WTC11 (cell line): ENCODE measurements around the gene TACR2. TPM values are rescaled to one million over a fixed set of nuclear protein-coding genes. Genes with fewer than 3 reads are reported as not detected.
A peak's percentile ranks its signal among the peaks of the same experiment; 100 is the strongest.

ENCODE experiments used
- ATAC-seq: fragments of 200-7000 bp; cut with Tn5 transposase; 2 replicates; pipeline ENCODE4 v1.10.0; 2021; ENCODE audit warnings: mild to moderate bottlenecking, moderate library complexity
- CTCF ChIA-PET: fragments of 300-600 bp; sonication (Branson Sonifier 250); formaldehyde crosslinking; loops from one replicate; lab custom pipeline; 2021; ENCODE audit warnings: antibody characterized with exemption; lab: Charles Lee
- POLR2A ChIA-PET: fragments of 350-600 bp; sonication (Branson Sonifier 250); formaldehyde crosslinking; loops from one replicate; lab custom pipeline; 2021; ENCODE audit warnings: antibody characterized with exemption; lab: Charles Lee
- DNase-seq: peaks from one replicate; pipeline ENCODE4 v3.0.0; 2021; ENCODE audit warnings: low spot score
- H3K27ac Mint-ChIP-seq: 2 replicates; pipeline ENCODE4 v1.8.0; 2021; ENCODE audit warnings: mixed read lengths
- H3K27me3 Mint-ChIP-seq: 2 replicates; pipeline ENCODE4 v1.8.0; 2021; ENCODE audit warnings: low read depth, mild to moderate bottlenecking, moderate library complexity, mixed read lengths
- H3K36me3 Mint-ChIP-seq: 2 replicates; pipeline ENCODE4 v1.8.0; 2021; ENCODE audit warnings: mixed read lengths
- H3K4me1 Mint-ChIP-seq: 2 replicates; pipeline ENCODE4 v1.8.0; 2022; ENCODE audit warnings: mixed read lengths
- H3K4me3 Mint-ChIP-seq: 2 replicates; pipeline ENCODE4 v1.8.0; 2021; ENCODE audit warnings: mild to moderate bottlenecking, moderate library complexity, mixed read lengths
- H3K9me3 Mint-ChIP-seq: 2 replicates; pipeline ENCODE4 v1.8.0; 2021; ENCODE audit warnings: mixed read lengths
- CTCF ChIP-seq: fragments of 200-600 bp; IDR thresholded peaks from 2 replicates; pipeline ENCODE4 v1.8.0; 2022; ENCODE audit warnings: antibody characterized with exemption
- GABPB1 ChIP-seq: sonication (generic); formaldehyde crosslinking; IDR thresholded peaks from 2 replicates; pipeline ENCODE4 v1.8.1; 2023; ENCODE audit warnings: mild to moderate bottlenecking, missing genetic modification reagents
- IRF2 ChIP-seq: sonication (generic); formaldehyde crosslinking; IDR thresholded peaks from 2 replicates; pipeline ENCODE4 v1.8.0; 2022; ENCODE audit warnings: low read depth, missing genetic modification reagents, borderline replicate concordance
- KAT7 ChIP-seq: sonication (generic); formaldehyde crosslinking; IDR thresholded peaks from 2 replicates; pipeline ENCODE4 v1.8.1; 2023; ENCODE audit warnings: missing genetic modification reagents, mild to moderate bottlenecking, borderline replicate concordance
- NFATC4 ChIP-seq: fragments of 250-450 bp; sonication (Bioruptor Pico); IDR thresholded peaks from 2 replicates; pipeline ENCODE4 v1.9.0; 2021; ENCODE audit warnings: mild to moderate bottlenecking
- NFE2L1 ChIP-seq: sonication (generic); formaldehyde crosslinking; IDR thresholded peaks from 2 replicates; pipeline ENCODE4 v1.8.1; 2023; ENCODE audit warnings: missing genetic modification reagents
- NFYB ChIP-seq: sonication (generic); formaldehyde crosslinking; conservative IDR thresholded peaks from 2 replicates; pipeline ENCODE4 v1.8.0; 2022; ENCODE audit warnings: low read depth, missing genetic modification reagents
- OVOL2 ChIP-seq: fragments of 250-450 bp; sonication (Bioruptor Pico); IDR thresholded peaks from 2 replicates; pipeline ENCODE4 v1.9.0; 2021; ENCODE audit warnings: mild to moderate bottlenecking, borderline replicate concordance
- PRDM15 ChIP-seq: sonication (generic); formaldehyde crosslinking; IDR thresholded peaks from 2 replicates; pipeline ENCODE4 v1.8.0; 2022; ENCODE audit warnings: missing genetic modification reagents
- SP1 ChIP-seq: sonication (generic); formaldehyde crosslinking; conservative IDR thresholded peaks from 2 replicates; pipeline ENCODE4 v1.8.1; 2022; ENCODE audit warnings: missing genetic modification reagents
- STAT6 ChIP-seq: sonication (generic); formaldehyde crosslinking; conservative IDR thresholded peaks from 2 replicates; pipeline ENCODE4 v1.8.1; 2023; ENCODE audit warnings: mild to moderate bottlenecking, low read depth, missing genetic modification reagents, moderate library complexity
- TEAD1 ChIP-seq: sonication (generic); formaldehyde crosslinking; IDR thresholded peaks from 2 replicates; pipeline ENCODE4 v1.8.0; 2022; ENCODE audit warnings: mild to moderate bottlenecking, missing genetic modification reagents
- USF2 ChIP-seq: sonication (generic); formaldehyde crosslinking; IDR thresholded peaks from 2 replicates; pipeline ENCODE4 v1.8.1; 2023; ENCODE audit warnings: mild to moderate bottlenecking, missing genetic modification reagents, moderate library complexity
- ZNF671 ChIP-seq: fragments of 250-450 bp; sonication (Bioruptor Pico); IDR thresholded peaks from 2 replicates; pipeline ENCODE4 v1.8.0; 2021; ENCODE audit warnings: mild to moderate bottlenecking
- total RNA-seq: library from RNA; stranded (reverse); gene quantifications from 3 replicates; pipeline ENCODE4 v1.2.3, GENCODE V29; 2021

Gene TACR2
- total RNA-seq, 1 experiment from 2014 or later, result 0.20 TPM

GRCh38 chr10:69376662-69377061 lies 40.1 kb downstream of the TACR2 start:
- Mint-ChIP-seq H3K9me3 (no peaks in the 10 kb centered on the region), H3K27me3 (no peaks in the 10 kb centered on the region), H3K36me3 (peaks cover 59% of the 10 kb centered on the region), H3K4me3 (no peak overlapping the region), H3K27ac (peak overlapping the region; percentile 57; the same call in 1 of the 2 replicates), H3K4me1 (peaks cover 45% of the 10 kb centered on the region)
- ATAC-seq (no peak), DNase-seq (no peak)
- CTCF ChIA-PET, result interaction anchor here (1.5 to 2.0 kb wide), 5 partner anchors 12 to 63 kb away, joined by 6 to 15 read pairs (median 8); no protein-coding TSS in a partner anchor
- POLR2A ChIA-PET, result interaction anchor here (1.3 kb wide), 1 partner anchor 13 kb away, joined by 4 read pairs; no protein-coding TSS in a partner anchor
- no peak for TF ChIP-seq ZNF671
- TF ChIP-seq SP1 (CRISPR knock-in tag), result no peak
- no peak for TF ChIP-seq TEAD1 (CRISPR knock-in tag)

- ATAC-seq, result peak; percentile 100
- Mint-ChIP-seq H3K36me3 (peaks cover 64% of the 10 kb centered on the region), H3K4me1 (peaks cover 45% of the 10 kb centered on the region), H3K4me3 (no peak overlapping the region), H3K27ac (peak overlapping the region; percentile 91), H3K9me3 (no peaks in the 10 kb centered on the region), H3K27me3 (no peaks in the 10 kb centered on the region)
- TF ChIP-seq NFYB (CRISPR knock-in tag) (peak; percentile 70), NFE2L1 (peak; percentile 36; the same call in 1 of the 2 replicates), NFATC4 (CRISPR knock-in tag) (no peak)
- DNase-seq, result peak; percentile 82
- POLR2A ChIA-PET, result interaction anchor here (0.6 to 1.3 kb wide), 5 partner anchors 15 to 62 kb away, joined by 3 to 4 read pairs (median 4); no protein-coding TSS in a partner anchor
- CTCF ChIA-PET, result interaction anchor here (0.7 to 2.0 kb wide), 12 partner anchors 11 to 140 kb away, joined by 3 to 15 read pairs (median 6); no protein-coding TSS in a partner anchor
Observed at GRCh38 chr10:69375307-69376151, 41.2 kb downstream of the TACR2 start.

- Mint-ChIP-seq H3K27ac (peak overlapping the region; percentile 91), H3K4me3 (no peak overlapping the region), H3K4me1 (peaks cover 45% of the 10 kb centered on the region), H3K27me3 (no peaks in the 10 kb centered on the region), H3K9me3 (no peaks in the 10 kb centered on the region), H3K36me3 (peaks cover 65% of the 10 kb centered on the region)
- ATAC-seq, result no peak
- ChIA-PET POLR2A (interaction anchor here (0.7 kb wide), 1 partner anchor 32 kb away, joined by 3 read pairs; no protein-coding TSS in a partner anchor), CTCF (interaction anchor here (0.6 to 2.0 kb wide), 6 partner anchors 10 to 136 kb away, joined by 3 to 15 read pairs (median 6); no protein-coding TSS in a partner anchor)
- TF ChIP-seq GABPB1 (CRISPR knock-in tag), result no peak
- TF ChIP-seq KAT7 (CRISPR knock-in tag), result no peak
- TF ChIP-seq NFATC4 (CRISPR knock-in tag), result no peak
- TF ChIP-seq CTCF, result no peak
- no peak for TF ChIP-seq STAT6 (CRISPR knock-in tag)
- TF ChIP-seq IRF2 (CRISPR knock-in tag), result no peak
- TF ChIP-seq PRDM15 (CRISPR knock-in tag), result no peak
- no peak for TF ChIP-seq USF2 (CRISPR knock-in tag)
- no peak for TF ChIP-seq OVOL2
- no peak for DNase-seq
Observed at GRCh38 chr10:69374931-69375306, 41.8 kb downstream of the TACR2 start.
